ENCODE measurements around the gene CCND2. TPM values are rescaled to one million over a fixed set of nuclear protein-coding genes. Genes with fewer than 3 reads are reported as not detected.
"Not testable (repeated sequence)": the region's sequence is repeated elsewhere in the genome, so short reads cannot be mapped to it uniquely, and the experiment has no call there.

CCND2 gene
- total RNA-seq, 2 experiments from 2014 or later, result 389 to 401 TPM

DNA sequence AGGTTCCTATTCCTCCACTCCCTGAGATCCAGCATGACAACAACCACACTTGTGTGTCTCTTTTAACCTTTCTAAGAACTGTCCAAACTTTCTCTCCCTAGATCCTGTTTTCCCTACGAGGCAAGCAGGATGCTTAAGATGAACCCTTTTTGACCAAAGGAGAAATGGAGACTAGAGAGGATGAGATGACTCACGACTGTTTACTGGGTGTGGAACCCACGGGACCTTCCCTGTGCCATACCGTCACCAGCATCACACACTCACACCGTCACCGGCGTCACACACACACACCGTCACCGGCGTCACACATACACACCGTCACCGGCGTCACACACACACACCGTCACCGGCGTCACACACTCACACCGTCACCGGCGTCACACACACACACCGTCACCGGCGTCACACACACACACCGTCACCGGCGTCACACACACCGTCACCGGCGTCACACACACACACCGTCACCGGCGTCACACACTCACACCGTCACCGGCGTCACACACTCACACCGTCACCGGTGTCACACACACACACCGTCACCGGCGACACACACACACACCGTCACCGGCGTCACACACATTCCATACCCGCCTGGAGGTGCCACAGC lies 30.0 kb upstream of the CCND2 start:
- POLR2A ChIA-PET, result not testable (repeated sequence)

GRCh38 chr12:4244868-4245267 lies 28.7 kb upstream of the CCND2 start:
- Mint-ChIP-seq H3K27ac (no peak overlapping the region), H3K36me3 (ENCODE audit: low read depth) (no peaks in the 10 kb centered on the region), H3K4me3 (no peak overlapping the region), H3K9me3 (peaks cover under 1% of the 10 kb centered on the region), H3K4me1 (peaks cover 15% of the 10 kb centered on the region), H3K27me3 (peaks cover 18% of the 10 kb centered on the region)
- no peak for DNase-seq
- POLR2A ChIA-PET, result no interaction called here
- CTCF ChIA-PET, result no interaction called here

More for the DNA sequence above, 30.0 kb upstream of the CCND2 start:
- H3K9me3 Mint-ChIP-seq; H3K27ac Mint-ChIP-seq; CTCF ChIA-PET; H3K4me3 Mint-ChIP-seq; DNase-seq; H3K36me3 Mint-ChIP-seq (ENCODE audit: low read depth): not testable (repeated sequence)
- peaks cover 19% of the 10 kb centered on the region for H3K27me3 Mint-ChIP-seq
- peaks cover 15% of the 10 kb centered on the region for H3K4me1 Mint-ChIP-seq

DNA sequence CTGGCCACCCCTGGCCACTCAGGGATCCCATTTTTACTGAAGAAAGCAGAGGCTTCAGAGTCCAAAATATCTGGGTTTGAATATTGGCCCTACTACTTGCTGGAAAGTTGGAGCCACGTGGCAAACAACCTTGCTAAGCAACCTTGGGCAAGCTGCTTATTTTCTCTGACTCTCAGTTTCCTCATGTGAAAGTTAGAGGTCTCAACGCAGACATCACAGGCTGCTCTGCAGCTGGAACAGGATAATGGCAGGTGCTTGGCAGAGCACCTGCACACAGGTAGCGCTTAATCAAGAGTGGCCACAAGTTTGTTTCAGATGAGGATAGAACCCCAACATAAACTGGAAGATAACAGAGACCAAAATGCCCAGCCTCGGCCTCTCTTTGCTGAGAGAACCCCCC lies 28.1 kb upstream of the CCND2 start:
- no peaks in the 10 kb centered on the region for H3K9me3 Mint-ChIP-seq
- no peaks in the 10 kb centered on the region for H3K36me3 Mint-ChIP-seq (ENCODE audit: low read depth)
- peaks cover 19% of the 10 kb centered on the region for H3K27me3 Mint-ChIP-seq
- CTCF ChIA-PET, result no interaction called here
- POLR2A ChIA-PET, result no interaction called here
- no peak for DNase-seq
- H3K4me3 Mint-ChIP-seq, result no peak overlapping the region
- peaks cover 15% of the 10 kb centered on the region for H3K4me1 Mint-ChIP-seq
- H3K27ac Mint-ChIP-seq, result no peak overlapping the region

DNA sequence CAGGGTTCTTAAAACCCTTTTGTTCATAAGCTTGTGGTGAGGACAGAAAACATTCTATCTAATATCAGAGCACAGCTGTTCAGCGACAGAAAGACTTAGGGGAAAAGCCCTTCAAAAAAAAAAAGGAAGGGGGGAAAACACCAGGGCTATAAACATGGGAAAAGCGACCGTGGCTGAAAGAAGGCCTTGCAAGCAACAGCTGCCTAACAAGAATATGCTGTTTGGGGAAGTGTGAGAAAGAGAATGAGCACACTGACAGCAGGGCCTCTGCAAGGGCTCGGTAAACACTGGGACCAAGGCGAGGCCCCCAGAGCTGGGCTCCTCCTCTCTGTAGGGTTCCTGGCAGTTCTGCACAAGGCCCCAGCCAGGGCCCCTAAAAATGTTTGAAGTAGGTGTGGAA lies 27.4 kb upstream of the CCND2 start:
- POLR2A ChIA-PET, result no interaction called here
- H3K36me3 Mint-ChIP-seq (ENCODE audit: low read depth), result no peaks in the 10 kb centered on the region

GRCh38 chr12:4250691-4251090 lies 22.9 kb upstream of the CCND2 start:
- Mint-ChIP-seq H3K27ac (no peak overlapping the region), H3K36me3 (ENCODE audit: low read depth) (no peaks in the 10 kb centered on the region), H3K4me3 (no peak overlapping the region), H3K4me1 (peaks cover 9% of the 10 kb centered on the region), H3K27me3 (peaks cover 24% of the 10 kb centered on the region), H3K9me3 (no peaks in the 10 kb centered on the region)
- DNase-seq, result no peak
- POLR2A ChIA-PET, result interaction anchor here (1.0 kb wide), 1 partner anchor 26 kb away, joined by 5 read pairs; no protein-coding TSS in a partner anchor
- CTCF ChIA-PET, result interaction anchor here (1.2 to 1.4 kb wide), 2 partner anchors 26 to 143 kb away, joined by 3 to 4 read pairs; no protein-coding TSS in a partner anchor

More for the DNA sequence above, 27.4 kb upstream of the CCND2 start:
- CTCF ChIA-PET, result no interaction called here
- H3K9me3 Mint-ChIP-seq, result no peaks in the 10 kb centered on the region
- DNase-seq, result no peak
- no peak overlapping the region for H3K27ac Mint-ChIP-seq
- no peak overlapping the region for H3K4me3 Mint-ChIP-seq
- peaks cover 20% of the 10 kb centered on the region for H3K4me1 Mint-ChIP-seq
- peaks cover 21% of the 10 kb centered on the region for H3K27me3 Mint-ChIP-seq

GRCh38 chr12:4251216-4251891 lies 22.2 kb upstream of the CCND2 start:
- no peak overlapping the region for H3K4me3 Mint-ChIP-seq
- ChIA-PET POLR2A (interaction anchor here (1.0 kb wide), 1 partner anchor 25 kb away, joined by 5 read pairs; no protein-coding TSS in a partner anchor), CTCF (interaction anchor here (1.2 to 1.4 kb wide), 2 partner anchors 26 to 144 kb away, joined by 3 to 4 read pairs; no protein-coding TSS in a partner anchor)
- peaks cover 10% of the 10 kb centered on the region for H3K4me1 Mint-ChIP-seq
- H3K36me3 Mint-ChIP-seq (ENCODE audit: low read depth), result no peaks in the 10 kb centered on the region
- peaks cover 24% of the 10 kb centered on the region for H3K27me3 Mint-ChIP-seq
- DNase-seq, result no peak
- no peaks in the 10 kb centered on the region for H3K9me3 Mint-ChIP-seq
- H3K27ac Mint-ChIP-seq, result no peak overlapping the region

DNA sequence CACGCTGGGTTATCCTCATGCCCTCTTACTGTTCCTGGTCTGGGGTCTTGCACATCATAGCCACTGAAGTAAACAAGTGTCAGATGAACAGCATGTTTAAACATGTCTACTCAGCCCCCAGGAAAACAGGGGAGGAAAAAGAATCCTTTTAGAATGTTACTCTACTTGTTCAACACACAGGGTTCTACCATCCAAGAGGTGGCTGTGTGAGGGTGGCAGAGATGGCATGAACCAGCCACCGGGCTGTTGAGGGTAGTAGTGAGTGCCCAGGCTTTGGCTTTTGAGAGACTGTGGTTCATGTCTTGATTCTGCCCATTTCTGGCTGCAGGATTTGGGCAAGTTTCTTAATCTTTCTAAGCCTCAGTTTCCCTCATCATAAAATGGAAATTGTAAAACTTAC lies 21.6 kb upstream of the CCND2 start:
- POLR2A ChIA-PET, result no interaction called here
- DNase-seq, result no peak
- Mint-ChIP-seq H3K4me3 (no peak overlapping the region), H3K27ac (no peak overlapping the region), H3K4me1 (peaks cover 14% of the 10 kb centered on the region), H3K36me3 (ENCODE audit: low read depth) (no peaks in the 10 kb centered on the region), H3K27me3 (peaks cover 24% of the 10 kb centered on the region), H3K9me3 (no peaks in the 10 kb centered on the region)
- CTCF ChIA-PET, result interaction anchor here (1.4 kb wide), 1 partner anchor 144 kb away, joined by 3 read pairs; no protein-coding TSS in a partner anchor

DNA sequence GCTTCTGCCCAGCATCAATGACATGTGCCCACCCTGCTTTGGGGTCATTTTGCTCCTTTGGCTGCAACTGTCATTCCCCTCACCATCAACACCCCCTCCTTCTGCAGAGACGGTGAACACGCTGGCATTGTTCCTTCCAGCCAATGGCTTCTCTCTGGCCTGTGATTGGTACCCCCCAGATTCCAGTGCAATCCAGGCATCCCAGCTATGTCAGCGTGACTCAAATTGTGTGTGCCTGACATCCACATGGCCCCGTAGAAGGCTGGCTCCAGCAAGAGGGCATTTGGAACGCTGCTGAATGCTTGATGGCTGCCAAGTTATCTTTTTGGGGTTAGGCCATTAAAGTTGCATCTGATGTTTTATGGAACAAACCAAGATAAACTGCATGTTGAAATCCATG lies 21.0 kb upstream of the CCND2 start:
- H3K4me1 Mint-ChIP-seq, result peaks cover 17% of the 10 kb centered on the region
- ChIA-PET CTCF (no interaction called here), POLR2A (no interaction called here)
- no peaks in the 10 kb centered on the region for H3K36me3 Mint-ChIP-seq (ENCODE audit: low read depth)
- no peaks in the 10 kb centered on the region for H3K9me3 Mint-ChIP-seq
- peaks cover 24% of the 10 kb centered on the region for H3K27me3 Mint-ChIP-seq
- no peak overlapping the region for H3K27ac Mint-ChIP-seq
- no peak for DNase-seq
- H3K4me3 Mint-ChIP-seq, result no peak overlapping the region

DNA sequence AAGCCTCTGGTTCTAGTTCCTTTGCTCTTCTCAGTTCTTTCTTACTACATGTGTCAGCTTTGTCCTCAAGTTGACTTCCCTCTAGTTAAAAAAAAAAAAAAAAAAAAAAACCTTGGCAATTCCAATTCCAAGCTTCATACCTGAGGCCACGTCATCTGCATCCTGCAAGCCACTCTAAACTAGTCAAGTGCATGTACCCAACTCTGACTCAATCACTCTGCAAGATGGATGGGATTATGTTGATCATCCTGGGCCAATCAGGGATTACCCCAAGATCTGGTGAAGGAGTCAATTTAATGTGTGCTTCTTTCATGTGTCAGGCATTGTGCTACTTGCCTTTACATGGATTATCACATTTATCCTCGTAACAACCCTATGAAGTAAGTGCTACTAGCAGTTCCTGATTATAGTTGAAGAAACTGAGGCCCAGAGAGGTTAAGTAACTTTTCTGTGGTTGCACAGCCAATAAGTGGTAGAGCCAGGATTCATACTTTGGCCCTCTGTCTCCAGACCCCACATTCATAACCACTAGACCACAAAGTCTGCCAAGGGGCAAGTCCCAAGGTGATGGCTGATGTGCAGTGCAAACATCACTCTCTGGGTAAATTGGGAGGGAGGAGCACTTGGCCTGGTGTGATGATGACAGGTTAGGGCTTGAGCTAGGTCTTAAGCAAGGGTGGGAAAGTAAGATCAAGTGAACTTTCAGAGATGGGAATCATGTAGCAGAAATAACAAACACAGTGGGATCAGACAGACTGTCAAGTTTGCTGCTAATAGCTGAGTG lies 17.3 kb upstream of the CCND2 start:
- ChIA-PET CTCF (no interaction called here), POLR2A (interaction anchor here (0.7 to 1.7 kb wide), 2 partner anchors 12 to 20 kb away, joined by 3 to 6 read pairs; no protein-coding TSS in a partner anchor)
- Mint-ChIP-seq H3K4me3 (no peak overlapping the region), H3K27ac (no peak overlapping the region), H3K9me3 (peaks cover 4% of the 10 kb centered on the region), H3K36me3 (ENCODE audit: low read depth) (peaks cover 6% of the 10 kb centered on the region), H3K27me3 (peaks cover 17% of the 10 kb centered on the region), H3K4me1 (peaks cover 10% of the 10 kb centered on the region)
- no peak for DNase-seq

GRCh38 chr12:4257442-4257841 lies 16.1 kb upstream of the CCND2 start:
- ChIA-PET CTCF (no interaction called here), POLR2A (interaction anchor here (0.7 to 1.7 kb wide), 4 partner anchors 11 to 19 kb away, joined by 3 to 6 read pairs (median 4); partner anchors contain the start of gene CCND2)
- peaks cover 4% of the 10 kb centered on the region for H3K9me3 Mint-ChIP-seq
- DNase-seq, result no peak
- peaks cover 8% of the 10 kb centered on the region for H3K4me1 Mint-ChIP-seq
- no peak overlapping the region for H3K4me3 Mint-ChIP-seq
- H3K36me3 Mint-ChIP-seq (ENCODE audit: low read depth), result peaks cover 6% of the 10 kb centered on the region
- peaks cover 14% of the 10 kb centered on the region for H3K27me3 Mint-ChIP-seq
- H3K27ac Mint-ChIP-seq, result no peak overlapping the region

- H3K4me1 Mint-ChIP-seq, result peaks cover 8% of the 10 kb centered on the region
- POLR2A ChIA-PET, result interaction anchor here (2.6 kb wide), 1 partner anchor 10 kb away, joined by 7 read pairs; no protein-coding TSS in a partner anchor
- H3K4me3 Mint-ChIP-seq, result no peak overlapping the region
- DNase-seq, result no peak
- peaks cover 11% of the 10 kb centered on the region for H3K27me3 Mint-ChIP-seq
- CTCF ChIA-PET, result interaction anchor here (1.0 kb wide), 1 partner anchor 17 kb away, joined by 3 read pairs; no protein-coding TSS in a partner anchor
- peaks cover 6% of the 10 kb centered on the region for H3K36me3 Mint-ChIP-seq (ENCODE audit: low read depth)
- peaks cover 4% of the 10 kb centered on the region for H3K9me3 Mint-ChIP-seq
- no peak overlapping the region for H3K27ac Mint-ChIP-seq
These were observed 14.5 kb upstream of the CCND2 start for GRCh38 chr12:4259099-4259498.

DNA sequence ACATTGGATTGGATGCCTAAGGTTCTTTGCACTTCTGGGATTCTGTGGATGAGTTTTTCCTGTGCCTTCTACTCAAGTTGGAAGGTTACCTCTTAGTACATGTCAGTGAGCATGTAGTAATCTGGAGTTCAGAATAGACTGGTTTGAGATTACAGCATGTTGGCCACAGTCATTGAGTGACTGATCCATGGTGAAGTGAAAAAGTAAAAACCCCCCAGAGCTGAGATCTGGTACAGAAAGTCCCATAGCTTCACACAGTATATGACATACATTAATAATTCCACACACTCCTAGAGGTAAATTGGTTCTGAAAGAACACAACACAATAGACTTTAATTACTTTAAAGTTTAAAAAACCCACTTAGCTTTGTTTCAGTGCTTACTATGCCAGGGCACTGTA lies 11.9 kb upstream of the CCND2 start:
- ChIA-PET POLR2A (interaction anchor here (1.3 to 2.7 kb wide), 2 partner anchors 10 to 15 kb away, joined by 3 to 7 read pairs; no protein-coding TSS in a partner anchor), CTCF (interaction anchor here (0.8 kb wide), 1 partner anchor 154 kb away, joined by 3 read pairs; no protein-coding TSS in a partner anchor)
- Mint-ChIP-seq H3K36me3 (ENCODE audit: low read depth) (peaks cover 6% of the 10 kb centered on the region), H3K27me3 (peaks cover 26% of the 10 kb centered on the region), H3K4me1 (peaks cover 4% of the 10 kb centered on the region), H3K4me3 (no peak overlapping the region), H3K27ac (no peak overlapping the region), H3K9me3 (peaks cover 4% of the 10 kb centered on the region)
- DNase-seq, result no peak

GRCh38 chr12:4265280-4265679 lies 8.3 kb upstream of the CCND2 start:
- no peak overlapping the region for H3K4me3 Mint-ChIP-seq
- H3K36me3 Mint-ChIP-seq (ENCODE audit: low read depth), result peaks cover 4% of the 10 kb centered on the region
- peaks cover 13% of the 10 kb centered on the region for H3K4me1 Mint-ChIP-seq
- peaks cover 36% of the 10 kb centered on the region for H3K27me3 Mint-ChIP-seq
- no peak overlapping the region for H3K27ac Mint-ChIP-seq
- ChIA-PET CTCF (interaction anchor here (1.8 kb wide), 1 partner anchor 12 kb away, joined by 6 read pairs; no protein-coding TSS in a partner anchor), POLR2A (no interaction called here)
- DNase-seq, result no peak
- H3K9me3 Mint-ChIP-seq, result peaks cover 3% of the 10 kb centered on the region

Data from activated CD4-positive, alpha-beta memory T cell treated with anti-CD3 and anti-CD28 coated beads, Interleukin-2, amount 10 ng/mL, durations not matched to agents 7 days and 5 days (primary cell).